Lower leg skin (tissue), 4 donors: ENCODE measurements around the gene INSL4. TPM values are rescaled to one million over a fixed set of nuclear protein-coding genes. Genes with fewer than 3 reads are reported as not detected.

Experiments
- DNase-seq, 2 donors: peaks; one replicate each; pipeline ENCODE4 v3.0.0-alpha.2; 2019; ENCODE audit warnings: low spot score in 2 of 2
- H3K4me3 ChIP-seq: fragments of 200-600 bp; sonication (generic); 2 replicates; pipeline ENCODE4 v1.5.1; 2017; ENCODE audit warnings: mild to moderate bottlenecking, low read depth; ENCODE audit not compliant: poor library complexity, severe bottlenecking
- CTCF ChIP-seq, 3 donors: fragments of 450-650 bp; IDR thresholded peaks; one replicate each; pipeline ENCODE4 v1.5.1; 2016; ENCODE audit warnings: antibody characterized with exemption in 3 of 3, mild to moderate bottlenecking in 3 of 3, moderate library complexity in 2 of 3
- POLR2A ChIP-seq, 2 donors: fragments of 450-650 bp; IDR thresholded peaks; one replicate each; pipeline ENCODE4 v1.6.1; 2016 to 2017; ENCODE audit warnings: antibody characterized with exemption in 2 of 2, mild to moderate bottlenecking in 1 of 2, moderate library complexity in 1 of 2
- WGBS, 2 donors: methylation state at CpG; one replicate each; pipeline ENCODE4 v1.1.5; 2018; 5-methylcytosine and 5-hydroxymethylcytosine counted together
- intact Hi-C: fragments of 100-400 bp; cut with DNase I; formaldehyde crosslinking; loops from one replicate; pipeline ENCODE4 v1.15.0; 2023; ENCODE audit warnings: low total_unique reads
- total RNA-seq, 4 donors: library from RNA; depleted of rRNA; stranded (reverse); fragments of >200 nt; gene quantifications; one replicate each; pipeline ENCODE4 v1.1.0, GENCODE V29; 2016

Gene INSL4
- total RNA-seq, 4 donors from 2014 or later, result not detected

DNA sequence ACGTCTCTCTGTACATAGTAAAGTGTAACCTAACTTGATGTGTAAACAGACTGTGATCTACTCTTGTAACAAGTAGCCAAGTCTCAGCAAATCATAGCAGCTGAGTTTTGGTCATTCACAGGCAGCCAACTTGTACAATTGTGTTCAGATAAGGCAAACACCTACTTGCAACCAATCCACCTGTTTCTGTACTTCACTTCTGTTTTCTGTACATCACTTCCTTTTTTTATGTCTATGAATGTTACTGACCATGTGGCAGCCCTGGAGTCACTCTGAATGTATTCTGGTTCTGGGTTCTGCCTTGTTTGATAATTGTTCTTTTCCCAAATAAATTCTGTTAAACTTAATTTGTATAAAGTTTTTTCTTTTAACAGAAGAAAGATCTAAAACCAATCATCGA, 47.3 kb downstream of the INSL4 start:
- TF ChIP-seq POLR2A (IDR thresholded peaks at IDR 0.05) (no peak), CTCF (IDR thresholded peaks at IDR 0.05) (no peak)
- H3K4me3 ChIP-seq, result no peak overlapping the region
- intact Hi-C loops, result no loop called here
- no peak for DNase-seq
- WGBS, 2 donors, result 62 to 70% methylated on average over 2 of the region's 2 CpGs

Other genes starting within 250 kb of the INSL4 start
- 10 to 100 TPM; 24.1 to 46.2 (median 34.4) TPM for gene JAK2, start 246.1 kb upstream of the INSL4 start, total RNA-seq
- gene INSL6, start 45.8 kb upstream of the INSL4 start, total RNA-seq, result not detected
- gene RLN2, start 73.3 kb downstream of the INSL4 start, total RNA-seq, result not detected
- gene RLN1, start 108.5 kb downstream of the INSL4 start, total RNA-seq, result under 1 TPM in 1 of 4 donors, not detected in 3; 0.30 TPM
- gene PLGRKT, start 206.5 kb downstream of the INSL4 start, total RNA-seq, result 10 to 100 TPM in 2 of 4 donors, 1 to 10 TPM in 2; 6.1 to 15.3 (median 9.1) TPM
- gene CD274, start 219.1 kb downstream of the INSL4 start, total RNA-seq, result 1 to 10 TPM in 1 of 4 donors, under 1 TPM in 3; 0.08 to 1.5 (median 0.50) TPM